Heart left ventricle (tissue), 16 donors: ENCODE measurements around the gene MEFV. TPM values are rescaled to one million over a fixed set of nuclear protein-coding genes. Genes with fewer than 3 reads are reported as not detected.

Experiments used
- ATAC-seq, 4 donors: fragments of 200-7000 bp; cut with Tn5 transposase; one replicate each; pipeline ENCODE4 v1.9.1; 2020 to 2022; ENCODE audit warnings: moderate library complexity in 4 of 4, mild to moderate bottlenecking in 3 of 4, moderate number of reproducible peaks in 1 of 4
- DNase-seq, 5 donors: peaks; one replicate each; pipeline ENCODE4 v3.0.0-alpha.2; 2020
- H3K27ac ChIP-seq, 12 donors: fragments of 200-600 bp; sonication (generic) in 4 of 12; one replicate each; pipeline versions ENCODE4 v1.5.0 to v1.8.0; 2016 to 2022; ENCODE audit warnings: mild to moderate bottlenecking in 2 of 12
- H3K27me3 ChIP-seq, 9 donors: fragments of 200-600 bp; sonication (generic) in 2 of 9; one replicate each; pipeline versions ENCODE4 v1.5.1 to v1.8.0; 2016 to 2022; ENCODE audit warnings: mild to moderate bottlenecking in 3 of 9
- H3K36me3 ChIP-seq, 9 donors: fragments of 200-600 bp; sonication (generic) in 2 of 9; one replicate each; pipeline versions ENCODE4 v1.5.0 to v1.8.0; 2018 to 2022; ENCODE audit warnings: mild to moderate bottlenecking in 2 of 9
- H3K4me1 ChIP-seq, 12 donors: fragments of 200-600 bp; sonication (generic) in 4 of 12; one replicate each; pipeline versions ENCODE4 v1.5.0 to v1.8.0; 2016 to 2022; ENCODE audit warnings: mild to moderate bottlenecking in 3 of 12
- H3K4me3 ChIP-seq, 12 donors: fragments of 200-600 bp; sonication (generic) in 4 of 12; one replicate each; pipeline versions ENCODE4 v1.5.0 to v1.8.0; 2017 to 2022; ENCODE audit warnings: mild to moderate bottlenecking in 9 of 12, moderate library complexity in 4 of 12
- H3K9me3 ChIP-seq, 12 donors: fragments of 200-600 bp; sonication (generic) in 4 of 12; one replicate each; pipeline versions ENCODE4 v1.5.0 to v1.8.0; 2016 to 2022; ENCODE audit warnings: mild to moderate bottlenecking in 1 of 12
- POLR2A ChIP-seq, 2 donors: fragments of 450-650 bp; IDR thresholded peaks; one replicate each; pipeline ENCODE4 v1.6.1; 2017; ENCODE audit warnings: antibody characterized with exemption in 2 of 2, mild to moderate bottlenecking in 2 of 2, moderate library complexity in 2 of 2
- WGBS, 4 donors: extraction: QIAGEN DNeasy Blood & Tissue Kit in 2 of 4; methylation state at CpG; one replicate each; pipeline versions ENCODE4 v1.1.5 to v1.1.7; 2013 to 2018; 5-methylcytosine and 5-hydroxymethylcytosine counted together
- intact Hi-C, 10 donors: fragments of 100-400 bp; cut with DNase I; formaldehyde crosslinking; loops; one replicate each; pipeline versions ENCODE4 v1.11.1 to v1.14.2; 2022
- polyA plus RNA-seq, 2 donors: library from polyadenylated mRNA; stranded (reverse); fragments of 200-250 nt; gene quantifications; one replicate each; pipeline ENCODE4 v1.2.3, GENCODE V29; 2013
- total RNA-seq, 9 donors: library from RNA; depleted of rRNA in 2 of 9; stranded (reverse); fragments of >200 nt in 2 of 9; fragmentation: NEBNext Ultra II Directional in 3 of 9; extraction: Animal tissue kit (Norgen Biotek cat#: 25700) in 3 of 9; gene quantifications; one replicate each; pipeline versions ENCODE4 v1.1.0 to v1.2.4, GENCODE V29; 2016 to 2023
- TF ChIP-seq, protein P1 (sequence below), 12 donors: fragments of 200-600 bp; sonication (generic) in 4 of 12; IDR thresholded peaks; one replicate each; pipeline versions ENCODE4 v1.5.0 to v1.8.0; 2018 to 2022; ENCODE audit warnings: antibody characterized with exemption in 12 of 12, mild to moderate bottlenecking in 5 of 12
- donor health status: ischemic (EF 13 %, LVEDD 7.1; RV severe dilation, severe dysfunction).
- donor health status: healthy with polysubstance abuse.
- donor health status: DM: no; HTN: yes; CAD: no.
- donor health status: DM: no; HTN: no; CAD: no.
- donor health status: ischemic (EF 25% LVEDD 6.9; RV normal size, moderate dysfunction).
- donor health status: ischemic (EF 25% LVEDD 5.7; RV mildly dilated, moderate dysfunction).
- donor health status: healthy.
- donor health status: DM: yes; HTN: yes; CAD: no.
- donor health status: ischemic (EF 35%, LVEDD 5.7; RV mildly dilated, moderate dysfunction).
- donor health status: nonischemic (EF 11% LVEDD 7.7; RV severe dilation, severe dysfunction).
- donor health status: DM: yes; HTN: yes; CAD: no.
- donor health status: PGD.
- donor health status: ischemic (EF 29% LVEDD 5.4; RV normal size, mild dysfunction).
- donor health status: nonischemic (EF 23%, LVEDD 6.1; RV moderate dilation, normal function).

Gene MEFV
- total and polyA plus RNA-seq, 11 donors = 0.23 to 4.3 (median 0.75) TPM

GRCh38 chr16:3234543-3234856 lies 21.9 kb downstream of the MEFV start:
- Histone ChIP-seq H3K36me3 (peaks cover 8 to 40% (median 36%) of the 10 kb centered on the region in 9 donors), H3K27me3 (no peaks in the 10 kb centered on the region), H3K9me3 (peaks cover 0 to 41% (median 13%) of the 10 kb centered on the region in 12 donors), H3K4me1 (peaks cover 0 to 18% (median 13%) of the 10 kb centered on the region in 12 donors), H3K27ac (peak overlapping the region; percentile 88 to 100 (median 98)), H3K4me3 (peak overlapping the region; percentile 79 to 99 (median 90))
- DNase-seq (no peak), ATAC-seq (no peak)
- TF ChIP-seq, protein P1, sequence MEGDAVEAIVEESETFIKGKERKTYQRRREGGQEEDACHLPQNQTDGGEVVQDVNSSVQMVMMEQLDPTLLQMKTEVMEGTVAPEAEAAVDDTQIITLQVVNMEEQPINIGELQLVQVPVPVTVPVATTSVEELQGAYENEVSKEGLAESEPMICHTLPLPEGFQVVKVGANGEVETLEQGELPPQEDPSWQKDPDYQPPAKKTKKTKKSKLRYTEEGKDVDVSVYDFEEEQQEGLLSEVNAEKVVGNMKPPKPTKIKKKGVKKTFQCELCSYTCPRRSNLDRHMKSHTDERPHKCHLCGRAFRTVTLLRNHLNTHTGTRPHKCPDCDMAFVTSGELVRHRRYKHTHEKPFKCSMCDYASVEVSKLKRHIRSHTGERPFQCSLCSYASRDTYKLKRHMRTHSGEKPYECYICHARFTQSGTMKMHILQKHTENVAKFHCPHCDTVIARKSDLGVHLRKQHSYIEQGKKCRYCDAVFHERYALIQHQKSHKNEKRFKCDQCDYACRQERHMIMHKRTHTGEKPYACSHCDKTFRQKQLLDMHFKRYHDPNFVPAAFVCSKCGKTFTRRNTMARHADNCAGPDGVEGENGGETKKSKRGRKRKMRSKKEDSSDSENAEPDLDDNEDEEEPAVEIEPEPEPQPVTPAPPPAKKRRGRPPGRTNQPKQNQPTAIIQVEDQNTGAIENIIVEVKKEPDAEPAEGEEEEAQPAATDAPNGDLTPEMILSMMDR (IDR thresholded peaks at IDR 0.05) = no peak
- no peak for TF ChIP-seq POLR2A (IDR thresholded peaks at IDR 0.05)
- WGBS, 4 donors = 0 to 2% (median 1%) methylated on average over 17 to 18 of the region's 18 CpGs
- intact Hi-C loops = loop anchor here in 2 of 10 donors (2.0 to 10.0 kb wide), 2 partner anchors 28 to 50 kb away; partner anchors contain the start of gene ZNF263 (in 1 of the 2)

- 98 to 99% (median 98%) methylated on average over 10 of the region's 10 CpGs for WGBS, 4 donors
- TF ChIP-seq, protein P1 (IDR thresholded peaks at IDR 0.05) = no peak
- no peak for TF ChIP-seq POLR2A (IDR thresholded peaks at IDR 0.05)
- intact Hi-C loops = loop anchor here in 1 of 10 donors (10.0 kb wide), 1 partner anchor 91 kb away; no protein-coding TSS in a partner anchor
- no peak overlapping the region for H3K4me3 ChIP-seq
- DNase-seq (no peak), ATAC-seq (no peak)
- H3K9me3 ChIP-seq = peaks cover 0 to 100% (median 84%) of the 10 kb centered on the region in 12 donors
- no peaks in the 10 kb centered on the region for H3K4me1 ChIP-seq
- H3K27ac ChIP-seq = no peak overlapping the region
- no peaks in the 10 kb centered on the region for H3K27me3 ChIP-seq
- H3K36me3 ChIP-seq = peaks cover 20 to 77% (median 59%) of the 10 kb centered on the region in 9 donors
These were observed 32.4 kb downstream of the MEFV start for GRCh38 chr16:3223913-3224515.

GRCh38 chr16:3220839-3221238 lies 35.6 kb downstream of the MEFV start:
- Histone ChIP-seq H3K9me3 (peaks cover 0 to 81% (median 55%) of the 10 kb centered on the region in 12 donors), H3K4me1 (no peaks in the 10 kb centered on the region), H3K36me3 (peaks cover 11 to 45% (median 28%) of the 10 kb centered on the region in 9 donors), H3K27ac (no peak overlapping the region), H3K27me3 (no peaks in the 10 kb centered on the region), H3K4me3 (no peak overlapping the region)
- ATAC-seq = no peak
- intact Hi-C loops = loop anchor here in 1 of 10 donors (10.0 kb wide), 1 partner anchor 94 kb away; no protein-coding TSS in a partner anchor
- 82 to 94% (median 91%) methylated on average over 10 of the region's 10 CpGs for WGBS, 4 donors
- DNase-seq = no peak
- no peak for TF ChIP-seq POLR2A (IDR thresholded peaks at IDR 0.05)
- TF ChIP-seq, protein P1 (IDR thresholded peaks at IDR 0.05) = no peak

DNA sequence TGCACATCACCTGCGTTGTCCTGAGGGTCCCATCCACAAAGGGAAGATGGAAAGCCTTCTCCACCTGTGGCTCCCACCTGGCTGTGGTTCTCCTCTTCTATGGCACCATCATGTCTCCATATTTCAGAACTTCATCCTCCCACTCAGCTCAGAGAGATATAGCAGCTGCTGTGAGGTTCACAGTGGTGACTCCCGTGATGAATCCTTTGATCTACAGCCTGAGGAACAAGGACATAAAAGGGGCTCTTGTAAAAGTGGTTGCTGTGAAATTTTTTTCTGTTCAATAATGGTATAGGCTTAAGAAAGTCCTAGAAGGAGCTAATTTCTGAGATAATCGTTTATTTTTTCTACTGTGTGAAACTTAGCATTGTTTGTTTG lies 40.2 kb downstream of the MEFV start:
- TF ChIP-seq POLR2A (IDR thresholded peaks at IDR 0.05) = no peak
- TF ChIP-seq, protein P1 (IDR thresholded peaks at IDR 0.05) = no peak
- Histone ChIP-seq H3K9me3 (peaks cover 0 to 35% (median 10%) of the 10 kb centered on the region in 12 donors), H3K36me3 (peaks cover 0 to 2% (median 0%) of the 10 kb centered on the region in 9 donors), H3K4me1 (no peaks in the 10 kb centered on the region), H3K27ac (peak overlapping the region in 1 of 12 donors; percentile 55), H3K27me3 (peaks cover 0 to 3% (median 0%) of the 10 kb centered on the region in 9 donors), H3K4me3 (no peak overlapping the region)
- no peak for DNase-seq
- no peak for ATAC-seq
- WGBS, 4 donors = 52 to 61% (median 58%) methylated on average over 3 of the region's 3 CpGs
- intact Hi-C loops = no loop called here
